ENCODE measurements around the gene ACAD10.
"Not testable (repeated sequence)": the region's sequence is repeated elsewhere in the genome, so short reads cannot be mapped to it uniquely, and the experiment has no call there.

The ACAD10 gene

GRCh38 chr12:111723646-111724360 is 38.0 kb downstream of the ACAD10 start:
- not testable (repeated sequence) for H3K27ac ChIP-seq (ENCODE audit: low read length); H3K9me3 ChIP-seq (ENCODE audit: control insufficient read depth, insufficient read depth, low read length); H3K4me1 ChIP-seq (ENCODE audit: control insufficient read depth, insufficient read depth, low read length); H3K4me3 ChIP-seq (ENCODE audit: low read length); DNase-seq (ENCODE audit: low read depth, low spot score); H3K27me3 ChIP-seq (ENCODE audit: control insufficient read depth, insufficient read depth, low read length); H3K36me3 ChIP-seq (ENCODE audit: control insufficient read depth, insufficient read depth, low read length)
- WGBS (ENCODE audit: insufficient coverage, insufficient read length) = no CpG with 5 or more reads among the region's 46 CpGs

- Histone ChIP-seq H3K27ac (ENCODE audit: low read length) (no peak overlapping the region), H3K36me3 (ENCODE audit: control insufficient read depth, insufficient read depth, low read length) (no peaks in the 10 kb centered on the region), H3K27me3 (ENCODE audit: control insufficient read depth, insufficient read depth, low read length) (no peaks in the 10 kb centered on the region), H3K4me3 (ENCODE audit: low read length) (no peak overlapping the region), H3K4me1 (ENCODE audit: control insufficient read depth, insufficient read depth, low read length) (no peaks in the 10 kb centered on the region), H3K9me3 (ENCODE audit: control insufficient read depth, insufficient read depth, low read length) (no peaks in the 10 kb centered on the region)
- no CpG with 5 or more reads among the region's 2 CpGs for WGBS (ENCODE audit: insufficient coverage, insufficient read length)
- DNase-seq (ENCODE audit: low read depth, low spot score) = no peak
Measured at GRCh38 chr12:111728795-111729194, 42.9 kb downstream of the ACAD10 start.

- DNase-seq (ENCODE audit: low read depth, low spot score) = no peak
- H3K4me3 ChIP-seq (ENCODE audit: low read length) = no peak overlapping the region
- WGBS (ENCODE audit: insufficient coverage, insufficient read length) = no CpG with 5 or more reads among the region's 9 CpGs
- no peaks in the 10 kb centered on the region for H3K36me3 ChIP-seq (ENCODE audit: control insufficient read depth, insufficient read depth, low read length)
- H3K9me3 ChIP-seq (ENCODE audit: control insufficient read depth, insufficient read depth, low read length) = no peaks in the 10 kb centered on the region
- no peaks in the 10 kb centered on the region for H3K4me1 ChIP-seq (ENCODE audit: control insufficient read depth, insufficient read depth, low read length)
- H3K27ac ChIP-seq (ENCODE audit: low read length) = no peak overlapping the region
- H3K27me3 ChIP-seq (ENCODE audit: control insufficient read depth, insufficient read depth, low read length) = no peaks in the 10 kb centered on the region
Measured at GRCh38 chr12:111730420-111730819, 44.6 kb downstream of the ACAD10 start.

GRCh38 chr12:111732786-111733185 is 46.9 kb downstream of the ACAD10 start:
- no peaks in the 10 kb centered on the region for H3K27me3 ChIP-seq (ENCODE audit: control insufficient read depth, insufficient read depth, low read length)
- no peaks in the 10 kb centered on the region for H3K36me3 ChIP-seq (ENCODE audit: control insufficient read depth, insufficient read depth, low read length)
- no peak overlapping the region for H3K4me3 ChIP-seq (ENCODE audit: low read length)
- H3K9me3 ChIP-seq (ENCODE audit: control insufficient read depth, insufficient read depth, low read length) = no peaks in the 10 kb centered on the region
- H3K27ac ChIP-seq (ENCODE audit: low read length) = no peak overlapping the region
- WGBS (ENCODE audit: insufficient coverage, insufficient read length) = no CpG with 5 or more reads among the region's 4 CpGs
- H3K4me1 ChIP-seq (ENCODE audit: control insufficient read depth, insufficient read depth, low read length) = no peaks in the 10 kb centered on the region
- no peak for DNase-seq (ENCODE audit: low read depth, low spot score)

- no peaks in the 10 kb centered on the region for H3K9me3 ChIP-seq (ENCODE audit: control insufficient read depth, insufficient read depth, low read length)
- no peak for DNase-seq (ENCODE audit: low read depth, low spot score)
- H3K36me3 ChIP-seq (ENCODE audit: control insufficient read depth, insufficient read depth, low read length) = no peaks in the 10 kb centered on the region
- H3K4me3 ChIP-seq (ENCODE audit: low read length) = no peak overlapping the region
- no peak overlapping the region for H3K27ac ChIP-seq (ENCODE audit: low read length)
- H3K4me1 ChIP-seq (ENCODE audit: control insufficient read depth, insufficient read depth, low read length) = no peaks in the 10 kb centered on the region
- H3K27me3 ChIP-seq (ENCODE audit: control insufficient read depth, insufficient read depth, low read length) = no peaks in the 10 kb centered on the region
- no CpG with 5 or more reads among the region's 8 CpGs for WGBS (ENCODE audit: insufficient coverage, insufficient read length)
Measured at GRCh38 chr12:111733340-111733915, 47.6 kb downstream of the ACAD10 start.

GRCh38 chr12:111739524-111739923 is 53.7 kb downstream of the ACAD10 start:
- DNase-seq (ENCODE audit: low read depth, low spot score); H3K9me3 ChIP-seq (ENCODE audit: control insufficient read depth, insufficient read depth, low read length); H3K27me3 ChIP-seq (ENCODE audit: control insufficient read depth, insufficient read depth, low read length); H3K27ac ChIP-seq (ENCODE audit: low read length); H3K4me3 ChIP-seq (ENCODE audit: low read length); H3K4me1 ChIP-seq (ENCODE audit: control insufficient read depth, insufficient read depth, low read length); H3K36me3 ChIP-seq (ENCODE audit: control insufficient read depth, insufficient read depth, low read length): not testable (repeated sequence)
- WGBS (ENCODE audit: insufficient coverage, insufficient read length) = 100% methylated on average over 1 of the region's 9 CpGs

- H3K4me1 ChIP-seq (ENCODE audit: control insufficient read depth, insufficient read depth, low read length) = no peaks in the 10 kb centered on the region
- no peaks in the 10 kb centered on the region for H3K27me3 ChIP-seq (ENCODE audit: control insufficient read depth, insufficient read depth, low read length)
- no peak overlapping the region for H3K4me3 ChIP-seq (ENCODE audit: low read length)
- H3K27ac ChIP-seq (ENCODE audit: low read length) = no peak overlapping the region
- peaks cover 8% of the 10 kb centered on the region for H3K36me3 ChIP-seq (ENCODE audit: control insufficient read depth, insufficient read depth, low read length)
- DNase-seq (ENCODE audit: low read depth, low spot score) = no peak
- WGBS (ENCODE audit: insufficient coverage, insufficient read length) = no CpG with 5 or more reads among the region's 4 CpGs
- no peaks in the 10 kb centered on the region for H3K9me3 ChIP-seq (ENCODE audit: control insufficient read depth, insufficient read depth, low read length)
Measured at GRCh38 chr12:111741235-111741812, 55.5 kb downstream of the ACAD10 start.

- Histone ChIP-seq H3K4me1 (ENCODE audit: control insufficient read depth, insufficient read depth, low read length) (no peaks in the 10 kb centered on the region), H3K36me3 (ENCODE audit: control insufficient read depth, insufficient read depth, low read length) (peaks cover 16% of the 10 kb centered on the region), H3K27me3 (ENCODE audit: control insufficient read depth, insufficient read depth, low read length) (no peaks in the 10 kb centered on the region), H3K9me3 (ENCODE audit: control insufficient read depth, insufficient read depth, low read length) (no peaks in the 10 kb centered on the region), H3K4me3 (ENCODE audit: low read length) (no peak overlapping the region), H3K27ac (ENCODE audit: low read length) (no peak overlapping the region)
- no CpG with 5 or more reads among the region's 4 CpGs for WGBS (ENCODE audit: insufficient coverage, insufficient read length)
- DNase-seq (ENCODE audit: low read depth, low spot score) = no peak
Measured at GRCh38 chr12:111745211-111745610, 59.4 kb downstream of the ACAD10 start.

- H3K36me3 ChIP-seq (ENCODE audit: control insufficient read depth, insufficient read depth, low read length) = peaks cover 16% of the 10 kb centered on the region
- no peaks in the 10 kb centered on the region for H3K4me1 ChIP-seq (ENCODE audit: control insufficient read depth, insufficient read depth, low read length)
- no peaks in the 10 kb centered on the region for H3K9me3 ChIP-seq (ENCODE audit: control insufficient read depth, insufficient read depth, low read length)
- no CpG with 5 or more reads among the region's 9 CpGs for WGBS (ENCODE audit: insufficient coverage, insufficient read length)
- H3K4me3 ChIP-seq (ENCODE audit: low read length) = no peak overlapping the region
- H3K27me3 ChIP-seq (ENCODE audit: control insufficient read depth, insufficient read depth, low read length) = no peaks in the 10 kb centered on the region
- no peak for DNase-seq (ENCODE audit: low read depth, low spot score)
- H3K27ac ChIP-seq (ENCODE audit: low read length) = no peak overlapping the region
Measured at GRCh38 chr12:111747333-111747732, 61.5 kb downstream of the ACAD10 start.

- H3K27me3 ChIP-seq (ENCODE audit: control insufficient read depth, insufficient read depth, low read length) = no peaks in the 10 kb centered on the region
- no peaks in the 10 kb centered on the region for H3K9me3 ChIP-seq (ENCODE audit: control insufficient read depth, insufficient read depth, low read length)
- no peak overlapping the region for H3K27ac ChIP-seq (ENCODE audit: low read length)
- no peak overlapping the region for H3K4me3 ChIP-seq (ENCODE audit: low read length)
- H3K36me3 ChIP-seq (ENCODE audit: control insufficient read depth, insufficient read depth, low read length) = peaks cover 16% of the 10 kb centered on the region
- DNase-seq (ENCODE audit: low read depth, low spot score) = no peak
- WGBS (ENCODE audit: insufficient coverage, insufficient read length) = no CpG with 5 or more reads among the region's 8 CpGs
- H3K4me1 ChIP-seq (ENCODE audit: control insufficient read depth, insufficient read depth, low read length) = no peaks in the 10 kb centered on the region
Measured at GRCh38 chr12:111748151-111748672, 62.4 kb downstream of the ACAD10 start.

Data from iPS DF 6.9 (cell line).